OCI-LY1 (cell line): ENCODE data around the gene PLA2G4B.

Experiments used
- CTCF ChIP-seq: fragments of 200-600 bp; sonication (generic), shearing (Covaris generic); IDR thresholded peaks from 2 replicates; pipeline ENCODE4 v1.5.1; 2017; ENCODE audit warnings: mild to moderate bottlenecking, antibody characterized with exemption, low read length, moderate library complexity, mixed read lengths
- EZH2 ChIP-seq: fragments of 200-600 bp; sonication (generic), shearing (Covaris generic); IDR thresholded peaks from 2 replicates; pipeline ENCODE4 v1.8.0; 2017; ENCODE audit warnings: borderline replicate concordance, mixed run types, mild to moderate bottlenecking, antibody characterized with exemption, low read length, moderate library complexity, mixed read lengths

GRCh38 chr15:41887893-41888292, 49.2 kb downstream of the PLA2G4B start:
- TF ChIP-seq CTCF, result no peak
- no peak for TF ChIP-seq EZH2
